Testis (tissue), 3 donors: Measurements from ENCODE around the gene ZNF865. TPM values are rescaled to one million over a fixed set of nuclear protein-coding genes. Genes with fewer than 3 reads are reported as not detected.

Experiments
- DNase-seq: peaks from one replicate; pipeline ENCODE4 v3.0.0-alpha.2; 2019
- H3K27ac ChIP-seq, 2 donors: fragments of 200-600 bp; sonication (generic); one replicate each; pipeline ENCODE4 v1.5.1; 2019
- H3K27me3 ChIP-seq: fragments of 200-600 bp; sonication (generic); one replicate; pipeline ENCODE4 v1.5.1; 2019
- H3K36me3 ChIP-seq: fragments of 200-600 bp; sonication (generic); one replicate; pipeline ENCODE4 v1.5.1; 2017; ENCODE audit warnings: low read depth; ENCODE audit errors: missing control alignments
- H3K4me1 ChIP-seq: fragments of 200-600 bp; sonication (generic); one replicate; pipeline ENCODE4 v1.5.1; 2019
- H3K4me3 ChIP-seq, 2 donors: fragments of 200-600 bp; sonication (generic); one replicate each; pipeline ENCODE4 v1.5.1; 2017 to 2019
- H3K9me3 ChIP-seq: fragments of 200-600 bp; sonication (generic); one replicate; pipeline ENCODE4 v1.5.1; 2017
- CTCF ChIP-seq, 3 experiments: fragments of 450-650 bp in 2 of 3; fragments of 200-600 bp in 1 of 3; sonication (generic) in 1 of 3; IDR thresholded peaks; one replicate each; pipeline ENCODE4 v1.5.1; 2016 to 2019; ENCODE audit warnings: antibody characterized with exemption in 3 of 3, mild to moderate bottlenecking in 2 of 3, moderate library complexity in 1 of 3
- POLR2A ChIP-seq: fragments of 450-650 bp; IDR thresholded peaks from one replicate; pipeline ENCODE4 v1.6.1; 2017; ENCODE audit warnings: antibody characterized with exemption, mild to moderate bottlenecking, moderate library complexity
- WGBS, 2 donors: methylation state at CpG; one replicate each; pipeline ENCODE4 v1.1.5; 2018; 5-methylcytosine and 5-hydroxymethylcytosine counted together
- intact Hi-C: fragments of 100-400 bp; cut with DNase I; formaldehyde crosslinking; loops from one replicate; pipeline ENCODE4 v1.15.1; 2023; ENCODE audit warnings: low total_unique reads
- polyA plus RNA-seq: library from polyadenylated mRNA; stranded (reverse); fragments of 350-450 nt; fragmentation: Illumina TruSeq; extraction: RNeasy Lipid Tissue Mini Kit (QIAGEN cat#74804); gene quantifications from one replicate; pipeline ENCODE4 v1.2.3, GENCODE V29; 2014; ENCODE audit warnings: low read depth, low replicate concordance; ENCODE audit not compliant: insufficient read depth
- total RNA-seq, 2 donors: library from RNA; depleted of rRNA; stranded (reverse); fragments of >200 nt; gene quantifications; one replicate each; pipeline ENCODE4 v1.2.3, GENCODE V29; 2016

ZNF865 gene
- total and polyA plus RNA-seq, 3 donors from 2014 or later, result 4.7 to 14.5 (median 12.2) TPM

GRCh38 chr19:55609326-55609725, 3.9 kb downstream of the ZNF865 start:
- intact Hi-C loops, result loop anchor here (10.0 kb wide), 1 partner anchor 95 kb away; no protein-coding TSS in a partner anchor
- Histone ChIP-seq H3K9me3 (no peaks in the 10 kb centered on the region), H3K27me3 (no peaks in the 10 kb centered on the region), H3K27ac (no peak overlapping the region), H3K36me3 (no peaks in the 10 kb centered on the region), H3K4me3 (no peak overlapping the region), H3K4me1 (peaks cover 20% of the 10 kb centered on the region)
- no peak for DNase-seq
- TF ChIP-seq CTCF (IDR thresholded peaks at IDR 0.05) (no peak), POLR2A (no peak)
- 92 to 93% methylated on average over 5 of the region's 5 CpGs for WGBS, 2 donors

- Histone ChIP-seq H3K4me3 (no peak overlapping the region), H3K27me3 (no peaks in the 10 kb centered on the region), H3K27ac (no peak overlapping the region), H3K36me3 (no peaks in the 10 kb centered on the region), H3K4me1 (peaks cover 17% of the 10 kb centered on the region), H3K9me3 (no peaks in the 10 kb centered on the region)
- 50 to 56% methylated on average over 14 to 15 of the region's 15 CpGs for WGBS, 2 donors
- DNase-seq, result no peak
- intact Hi-C loops, result no loop called here
- TF ChIP-seq POLR2A (no peak), CTCF (IDR thresholded peaks at IDR 0.05) (no peak)
These were observed 6.0 kb downstream of the ZNF865 start for GRCh38 chr19:55611300-55611982.

- H3K9me3 ChIP-seq, result no peaks in the 10 kb centered on the region
- intact Hi-C loops, result no loop called here
- no peak for DNase-seq
- no peak for TF ChIP-seq CTCF (IDR thresholded peaks at IDR 0.05)
- TF ChIP-seq POLR2A, result no peak
- H3K4me3 ChIP-seq, result no peak overlapping the region
- no peaks in the 10 kb centered on the region for H3K27me3 ChIP-seq
- no peak overlapping the region for H3K27ac ChIP-seq
- H3K36me3 ChIP-seq, result no peaks in the 10 kb centered on the region
- 66 to 74% methylated on average over 3 of the region's 3 CpGs for WGBS, 2 donors
- peaks cover 12% of the 10 kb centered on the region for H3K4me1 ChIP-seq
These were observed 6.7 kb downstream of the ZNF865 start for GRCh38 chr19:55611983-55612645.

GRCh38 chr19:55613396-55613795, 7.9 kb downstream of the ZNF865 start:
- H3K27ac ChIP-seq, result no peak overlapping the region
- no peak overlapping the region for H3K4me3 ChIP-seq
- 77 to 79% methylated on average over 19 to 27 of the region's 27 CpGs for WGBS, 2 donors
- no peaks in the 10 kb centered on the region for H3K9me3 ChIP-seq
- no peaks in the 10 kb centered on the region for H3K36me3 ChIP-seq
- intact Hi-C loops, result no loop called here
- H3K4me1 ChIP-seq, result peaks cover 12% of the 10 kb centered on the region
- TF ChIP-seq CTCF (IDR thresholded peaks at IDR 0.05) (no peak), POLR2A (no peak)
- DNase-seq, result no peak
- no peaks in the 10 kb centered on the region for H3K27me3 ChIP-seq
